Hepatocyte (in vitro differentiated cells): ENCODE data around the gene ETS2. TPM values are rescaled to one million over a fixed set of nuclear protein-coding genes. Genes with fewer than 3 reads are reported as not detected.

Experiments used
- DNase-seq: peaks from one replicate; pipeline ENCODE4 v3.0.0-alpha.2; 2016; ENCODE audit warnings: low spot score
- H2AFZ ChIP-seq: fragments of 200-600 bp; sonication (generic); 2 replicates; pipeline ENCODE4 v1.6.0; 2016; ENCODE audit warnings: antibody characterized with exemption, mild to moderate bottlenecking
- H3K27ac ChIP-seq: fragments of 200-600 bp; sonication (generic); 2 replicates; pipeline ENCODE4 v1.5.1; 2016; ENCODE audit warnings: mild to moderate bottlenecking
- H3K27me3 ChIP-seq: fragments of 200-600 bp; sonication (generic); 2 replicates; pipeline ENCODE4 v1.6.1; 2016
- H3K36me3 ChIP-seq: fragments of 200-600 bp; sonication (generic); replicated peaks from 2 replicates; pipeline ENCODE4 v1.5.1; 2016; ENCODE audit warnings: low read depth; ENCODE audit not compliant: insufficient read depth
- H3K4me1 ChIP-seq: fragments of 200-600 bp; sonication (generic); 2 replicates; pipeline ENCODE4 v1.5.1; 2016; ENCODE audit warnings: mild to moderate bottlenecking, moderate library complexity; ENCODE audit not compliant: insufficient read depth
- H3K4me2 ChIP-seq: fragments of 200-600 bp; sonication (generic); 2 replicates; pipeline ENCODE4 v1.6.0; 2016
- H3K4me3 ChIP-seq: fragments of 200-600 bp; sonication (generic); 2 replicates; pipeline ENCODE4 v1.5.1; 2016; ENCODE audit warnings: mild to moderate bottlenecking
- H3K79me2 ChIP-seq: fragments of 200-600 bp; sonication (generic); 2 replicates; pipeline ENCODE4 v1.6.0; 2017; ENCODE audit warnings: mild to moderate bottlenecking
- H3K9me2 ChIP-seq: fragments of 200-600 bp; sonication (generic); replicated peaks from 2 replicates; pipeline ENCODE4 v1.6.0; 2017; ENCODE audit warnings: mild to moderate bottlenecking; ENCODE audit not compliant: insufficient read depth
- H3K9me3 ChIP-seq: fragments of 200-600 bp; sonication (generic); 2 replicates; pipeline ENCODE4 v1.5.1; 2016; ENCODE audit warnings: low read depth, mild to moderate bottlenecking
- H4K20me1 ChIP-seq: fragments of 200-600 bp; sonication (generic); 2 replicates; pipeline ENCODE4 v1.6.0; 2016; ENCODE audit warnings: mild to moderate bottlenecking; ENCODE audit not compliant: insufficient read depth, poor library complexity, severe bottlenecking
- CTCF ChIP-seq: fragments of 200-600 bp; sonication (generic); IDR thresholded peaks from 2 replicates; pipeline ENCODE4 v1.5.1; 2016; ENCODE audit warnings: antibody characterized with exemption, mild to moderate bottlenecking; ENCODE audit not compliant: poor library complexity
- EZH2 ChIP-seq: fragments of 200-600 bp; sonication (generic); IDR thresholded peaks from 2 replicates; pipeline ENCODE4 v1.6.1; 2016; ENCODE audit warnings: antibody characterized with exemption, mild to moderate bottlenecking, borderline replicate concordance
- EZH2phosphoT487 ChIP-seq: fragments of 200-600 bp; sonication (generic); IDR thresholded peaks from one replicate; pipeline ENCODE4 v1.6.1; 2018; ENCODE audit warnings: antibody characterized with exemption, mild to moderate bottlenecking, low read depth, moderate library complexity; ENCODE audit not compliant: unreplicated experiment, severe bottlenecking
- WGBS: methylation state at CpG from one replicate; pipeline ENCODE4 v1.1.6; 2016; ENCODE audit warnings: low lambda C conversion rate; ENCODE audit errors: missing lambda C conversion rate; 5-methylcytosine and 5-hydroxymethylcytosine counted together
- polyA plus RNA-seq: library from polyadenylated mRNA; unstranded; fragments of >200 nt; fragmentation: Nextera tagmentation; extraction: Ambion mirVana; gene quantifications from 2 replicates; pipeline ENCODE4 v1.2.1, GENCODE V29; 2016
- total RNA-seq: library from RNA; depleted of rRNA; stranded (reverse); fragments of >200 nt; gene quantifications from 2 replicates; pipeline ENCODE4 v1.2.3, GENCODE V29; 2014

Gene ETS2
- total and polyA plus RNA-seq, 2 experiments from 2014 or later, result 95.1 to 106 TPM

GRCh38 chr21:38780879-38781278, 24.9 kb upstream of the ETS2 start:
- Histone ChIP-seq H3K79me2 (no peaks in the 10 kb centered on the region), H3K9me2 (no peaks in the 10 kb centered on the region), H2AFZ (no peak overlapping the region), H3K9me3 (no peaks in the 10 kb centered on the region), H3K27me3 (no peaks in the 10 kb centered on the region), H3K27ac (peak overlapping the region; percentile 38), H3K4me3 (no peak overlapping the region), H4K20me1 (no peaks in the 10 kb centered on the region), H3K4me2 (no peak overlapping the region), H3K4me1 (peaks cover 4% of the 10 kb centered on the region), H3K36me3 (no peaks in the 10 kb centered on the region)
- no peak for TF ChIP-seq EZH2
- no peak for TF ChIP-seq CTCF
- no peak for TF ChIP-seq EZH2phosphoT487
- no peak for DNase-seq
- 88% methylated on average over 2 of the region's 2 CpGs for WGBS

GRCh38 chr21:38784458-38785266, 21.1 kb upstream of the ETS2 start:
- H3K27me3 ChIP-seq, result no peaks in the 10 kb centered on the region
- H2AFZ ChIP-seq, result no peak overlapping the region
- 72% methylated on average over 7 of the region's 7 CpGs for WGBS
- H3K4me2 ChIP-seq, result no peak overlapping the region
- no peaks in the 10 kb centered on the region for H3K79me2 ChIP-seq
- no peaks in the 10 kb centered on the region for H3K9me2 ChIP-seq
- no peak for TF ChIP-seq EZH2
- TF ChIP-seq EZH2phosphoT487, result no peak
- no peak for TF ChIP-seq CTCF
- no peak for DNase-seq
- peak overlapping the region; percentile 44 for H3K27ac ChIP-seq
- H3K4me3 ChIP-seq, result no peak overlapping the region
- no peaks in the 10 kb centered on the region for H4K20me1 ChIP-seq
- no peaks in the 10 kb centered on the region for H3K9me3 ChIP-seq
- peaks cover 22% of the 10 kb centered on the region for H3K4me1 ChIP-seq
- H3K36me3 ChIP-seq, result no peaks in the 10 kb centered on the region

DNA sequence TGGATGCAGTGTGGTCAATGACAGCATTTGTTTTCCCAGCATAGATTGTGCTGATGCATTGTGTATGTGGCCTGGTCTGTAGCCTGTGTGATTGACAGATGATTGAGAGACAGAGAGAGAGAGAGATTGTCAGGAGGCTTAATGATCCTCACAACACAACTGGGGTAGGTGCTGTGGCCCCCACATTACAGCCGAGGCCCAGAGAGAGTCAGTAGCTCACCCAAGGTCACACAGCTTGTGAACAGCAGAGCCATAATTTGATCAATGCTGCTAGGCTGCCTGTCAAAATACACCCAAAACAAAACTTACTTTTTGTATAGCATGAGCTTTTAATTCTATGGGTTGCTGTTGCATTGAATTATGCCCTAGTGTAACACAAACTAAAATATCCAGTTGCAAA, 20.2 kb upstream of the ETS2 start:
- Histone ChIP-seq H2AFZ (no peak overlapping the region), H3K79me2 (no peaks in the 10 kb centered on the region), H3K36me3 (no peaks in the 10 kb centered on the region), H3K4me3 (no peak overlapping the region), H3K27ac (no peak overlapping the region), H4K20me1 (no peaks in the 10 kb centered on the region), H3K4me1 (peaks cover 29% of the 10 kb centered on the region), H3K4me2 (no peak overlapping the region), H3K27me3 (no peaks in the 10 kb centered on the region), H3K9me2 (no peaks in the 10 kb centered on the region), H3K9me3 (no peaks in the 10 kb centered on the region)
- TF ChIP-seq EZH2phosphoT487, result no peak
- no peak for TF ChIP-seq CTCF
- no peak for TF ChIP-seq EZH2
- no peak for DNase-seq
- 85% methylated on average over 1 of the region's 1 CpG for WGBS
